K562 (cell line): Measurements from ENCODE around the gene MEDAG. TPM values are rescaled to one million over a fixed set of nuclear protein-coding genes. Genes with fewer than 3 reads are reported as not detected.

ENCODE experiments used
- ATAC-seq: fragments of 200-7000 bp; cut with Tn5 transposase; 3 replicates; pipeline ENCODE4 v1.9.1; 2020; ENCODE audit warnings: moderate library complexity
- BruUV-seq: library from RNA; stranded (reverse); fragments of 400-500 nt; replicated peaks from 2 replicates; lab custom pipeline; 2021; lab: Mats Ljungman, UMichigan
- CTCF ChIA-PET: fragments of 300-600 bp; formaldehyde crosslinking; extraction: SDS; loops from one replicate; lab custom pipeline; 2021; ENCODE audit warnings: low intra/inter-chr PET ratio; lab: Yijun Ruan, JAX
- POLR2A ChIA-PET: fragments of 300-600, 350-650 bp; sonication (Branson Sonifier 250); formaldehyde crosslinking; extraction: SDS; loops from one replicate; lab custom pipeline; 2021; ENCODE audit warnings: antibody characterized with exemption, inconsistent platforms; lab: Yijun Ruan, JAX
- DNase-seq, 4 experiments: peaks; one replicate each; pipeline versions ENCODE4 v3.0.0 to v3.0.0-alpha.2; 2011 to 2018; ENCODE audit warnings: low spot score in 3 of 4, mixed read lengths in 3 of 4; ENCODE audit errors: extremely low read depth in 1 of 4
- FAIRE-seq: peaks from 2 replicates; lab custom pipeline; 2011; peaks lifted over from hg19 to GRCh38; lab: Jason Lieb, UNC
- H2AFZ ChIP-seq: 2 replicates; pipeline ENCODE4 v1.6.0; 2011; ENCODE audit warnings: low read depth, low read length, control low read depth, inconsistent platforms
- H3K27ac ChIP-seq: fragments of 200-600 bp; 3 replicates; pipeline ENCODE4 v1.8.0; 2011; ENCODE audit warnings: low read depth, mild to moderate bottlenecking, control low read depth, inconsistent platforms, low read length, moderate library complexity, mixed read lengths; ENCODE audit errors: extremely low read depth
- H3K27me3 ChIP-seq, 2 experiments: fragments of 300-600 bp in 1 of 2; 2 replicates in 1 of 2; 3 replicates in 1 of 2; pipeline versions ENCODE4 v1.6.0 to v1.8.0; 2011; ENCODE audit warnings: inconsistent platforms in 2 of 2, low read length in 2 of 2, mild to moderate bottlenecking in 1 of 2, mixed read lengths in 1 of 2, moderate library complexity in 1 of 2; ENCODE audit not compliant: control insufficient read depth in 2 of 2, insufficient read depth in 2 of 2
- H3K36me3 ChIP-seq: fragments of 300-600 bp; 3 replicates; pipeline ENCODE4 v1.8.0; 2011; ENCODE audit warnings: mild to moderate bottlenecking, low read length, inconsistent platforms; ENCODE audit not compliant: control insufficient read depth, insufficient read depth
- H3K4me1 ChIP-seq, 2 experiments: fragments of 200-600 bp in 1 of 2; replicated peaks in 1 of 2; 2 replicates in 1 of 2; 3 replicates in 1 of 2; pipeline versions ENCODE4 v1.5.1 to v1.8.0; 2011; ENCODE audit warnings: inconsistent platforms in 2 of 2, low read length in 2 of 2, mild to moderate bottlenecking in 1 of 2, mixed read lengths in 1 of 2, moderate library complexity in 1 of 2; ENCODE audit not compliant: control insufficient read depth in 2 of 2, insufficient read depth in 2 of 2
- H3K4me2 ChIP-seq: 2 replicates; pipeline ENCODE4 v1.6.1; 2011; ENCODE audit warnings: low read length, control low read depth, inconsistent platforms, mixed read lengths; ENCODE audit not compliant: insufficient read depth
- H3K4me3 ChIP-seq: fragments of 200-600 bp; sonication (generic), shearing (Covaris generic); 2 replicates; pipeline ENCODE4 v1.5.1; 2016; ENCODE audit warnings: control low read depth, inconsistent platforms
- H3K79me2 ChIP-seq: fragments of 200-600 bp; 3 replicates; pipeline ENCODE4 v1.8.0; 2011; ENCODE audit warnings: low read length, inconsistent platforms; ENCODE audit not compliant: control insufficient read depth, insufficient read depth
- H3K9ac ChIP-seq, 2 experiments: 2 replicates each; pipeline versions ENCODE4 v1.6.0 to v1.6.1; 2011; ENCODE audit warnings: low read depth in 2 of 2, low read length in 2 of 2, control low read depth in 1 of 2, inconsistent platforms in 1 of 2, mild to moderate bottlenecking in 1 of 2, mixed read lengths in 1 of 2; ENCODE audit not compliant: insufficient read depth in 1 of 2
- H3K9me1 ChIP-seq: one replicate; pipeline ENCODE4 v1.6.0; 2011; ENCODE audit warnings: inconsistent platforms, mild to moderate bottlenecking, low read length, moderate library complexity; ENCODE audit not compliant: control insufficient read depth, insufficient read depth
- H3K9me3 ChIP-seq: replicated peaks from 2 replicates; pipeline ENCODE4 v1.5.1; 2011; ENCODE audit warnings: low read depth, low read length, inconsistent platforms; ENCODE audit not compliant: control insufficient read depth, insufficient read depth
- H4K20me1 ChIP-seq: replicated peaks from 2 replicates; pipeline ENCODE4 v1.6.1; 2011; ENCODE audit warnings: low read length, inconsistent platforms, mixed read lengths; ENCODE audit not compliant: control insufficient read depth, insufficient read depth
- E2F5 ChIP-seq: sonication (generic); formaldehyde crosslinking; IDR thresholded peaks from 2 replicates; pipeline ENCODE4 v1.8.0; 2022; ENCODE audit warnings: mild to moderate bottlenecking, missing genetic modification reagents
- GATA2 ChIP-seq: sonication (generic); formaldehyde crosslinking; IDR thresholded peaks from 2 replicates; pipeline ENCODE4 v1.4.0; 2020; ENCODE audit warnings: mild to moderate bottlenecking, missing genetic modification reagents
- GATAD2B ChIP-seq: fragments of 450-650 bp; IDR thresholded peaks from 2 replicates; pipeline ENCODE4 v1.6.1; 2017; ENCODE audit warnings: mild to moderate bottlenecking, borderline replicate concordance
- GTF2E2 ChIP-seq: fragments of 200-800 bp; sonication (Bioruptor generic); IDR thresholded peaks from 2 replicates; pipeline ENCODE4 v1.6.1; 2016; ENCODE audit warnings: missing genetic modification characterization, missing compliant biosample characterization
- HNRNPUL1 ChIP-seq: fragments of 200-400 bp; formaldehyde crosslinking; IDR thresholded peaks from 2 replicates; pipeline ENCODE4 v1.6.1; 2017; ENCODE audit warnings: low read length
- KAT2B ChIP-seq: IDR thresholded peaks from one replicate; pipeline ENCODE4 v1.6.1; 2012; ENCODE audit warnings: low read depth, mild to moderate bottlenecking, control low read depth, inconsistent platforms, low read length, moderate library complexity
- KLF13 ChIP-seq: fragments of 450-650 bp; IDR thresholded peaks from 2 replicates; pipeline ENCODE4 v1.6.1; 2016; ENCODE audit warnings: missing genetic modification characterization, low read depth, mild to moderate bottlenecking, missing compliant biosample characterization, moderate library complexity, borderline replicate concordance
- LEF1 ChIP-seq: fragments of 450-650 bp; IDR thresholded peaks from 2 replicates; pipeline ENCODE4 v1.6.1; 2016; ENCODE audit warnings: mild to moderate bottlenecking
- MAFK ChIP-seq: IDR thresholded peaks from 2 replicates; pipeline ENCODE4 v1.6.1; 2011; ENCODE audit warnings: low read length, improper control_type of control experiment
- PCBP1 ChIP-seq: fragments of 200-400 bp; formaldehyde crosslinking; IDR thresholded peaks from 2 replicates; pipeline ENCODE4 v1.6.1; 2018; ENCODE audit warnings: mild to moderate bottlenecking, low read depth, low read length; ENCODE audit not compliant: poor library complexity, severe bottlenecking
- PTBP1 ChIP-seq: fragments of 200-400 bp; formaldehyde crosslinking; IDR thresholded peaks from 2 replicates; pipeline ENCODE4 v1.6.1; 2017; ENCODE audit warnings: low read depth, low read length
- RBM34 ChIP-seq: fragments of 200-400 bp; formaldehyde crosslinking; IDR thresholded peaks from 2 replicates; pipeline ENCODE4 v1.6.1; 2018; ENCODE audit warnings: low read length, borderline replicate concordance; ENCODE audit not compliant: insufficient read depth
- RFX5 ChIP-seq: IDR thresholded peaks from 2 replicates; pipeline ENCODE4 v1.6.1; 2011; ENCODE audit warnings: low read depth, mild to moderate bottlenecking, improper control_type of control experiment, low read length
- SIRT6 ChIP-seq: IDR thresholded peaks from one replicate; pipeline ENCODE4 v1.6.1; 2012; ENCODE audit warnings: low read depth, mild to moderate bottlenecking, control low read depth, inconsistent platforms, low read length, moderate library complexity
- SRF ChIP-seq, 2 experiments: fragments of 250-450, 450-650 bp in 1 of 2; sonication (Bioruptor Pico) in 1 of 2; sonication (generic) in 1 of 2; formaldehyde crosslinking; IDR thresholded peaks; 2 replicates each; pipeline versions ENCODE4 v1.5.0 to v1.5.1; 2020 to 2022; ENCODE audit warnings: mild to moderate bottlenecking in 1 of 2, missing genetic modification reagents in 1 of 2
- SRSF1 ChIP-seq: fragments of 200-400 bp; formaldehyde crosslinking; IDR thresholded peaks from 2 replicates; pipeline ENCODE4 v1.6.1; 2017; ENCODE audit warnings: mild to moderate bottlenecking, low read depth, low read length, moderate library complexity
- TAF7 ChIP-seq: fragments of 450-650 bp; IDR thresholded peaks from 2 replicates; pipeline ENCODE4 v1.6.1; 2016; ENCODE audit warnings: missing genetic modification characterization, missing compliant biosample characterization
- TBP ChIP-seq: optimal IDR thresholded peaks from 2 replicates; pipeline ENCODE3; 2011; ENCODE audit warnings: low read depth, low read length, improper control_type of control experiment
- THRA ChIP-seq: fragments of 450-650 bp; IDR thresholded peaks from 2 replicates; pipeline ENCODE4 v1.6.1; 2017; ENCODE audit warnings: mild to moderate bottlenecking, moderate library complexity
- ZNF785 ChIP-seq: fragments of 250-450 bp; sonication (Bioruptor Pico); IDR thresholded peaks from 2 replicates; pipeline ENCODE4 v1.4.0; 2020; ENCODE audit warnings: mild to moderate bottlenecking
- whole genome bisulfite sequencing: fragments of 100-300 bp; shearing (Covaris generic); methylation state at CpG from one replicate; pipeline ENCODE4 v1.1.6; 2016; ENCODE audit warnings: low coverage, mixed read lengths; ENCODE audit not compliant: insufficient coverage; ENCODE audit errors: missing lambda C conversion rate; 5-methylcytosine and 5-hydroxymethylcytosine counted together
- in situ Hi-C: fragments of 300-500 bp; cut with MboI; formaldehyde crosslinking; loops from 4 replicates; pipeline ENCODE4 v1.15.0; 2018; ENCODE audit warnings: inconsistent platforms, mixed read lengths
- intact Hi-C: fragments of 100-400 bp; cut with micrococcal nuclease; formaldehyde crosslinking; loops from 2 replicates; pipeline ENCODE4 v1.14.2; 2022
- polyA plus RNA-seq, 8 experiments: library from polyadenylated mRNA; depleted of rRNA in 4 of 8; stranded (reverse) in 5 of 8; unstranded in 3 of 8; fragments of >200 nt; fragmentation: Nextera tagmentation in 2 of 8; fragmentation: Illumina TruSeq in 1 of 8; extraction: Ambion mirVana in 2 of 8; extraction: Trizol in 1 of 8; gene quantifications; 2 replicates each; pipeline versions ENCODE4 v1.2.1 to v1.2.3, GENCODE V29; 2011 to 2014; ENCODE audit warnings: inconsistent platforms in 1 of 8, missing spikeins in 1 of 8
- total RNA-seq, 7 experiments: library from RNA; depleted of rRNA in 6 of 7; stranded (reverse); fragments of >200 nt in 6 of 7; fragmentation: Illumina TruSeq in 2 of 7; extraction: Trizol in 2 of 7; gene quantifications; 2 replicates each; pipeline versions ENCODE4 v1.2.1 to v1.2.3, GENCODE V29; 2011 to 2021; ENCODE audit warnings: low replicate concordance in 1 of 7

MEDAG gene
- total and polyA plus RNA-seq, 9 of the 15 experiments (the other 6 are each of a cell fraction or from before 2014, with no cell fraction given) = not detected

GRCh38 chr13:30910676-30911075 lies 4.6 kb downstream of the MEDAG start (continued):
- TF ChIP-seq GTF2E2 (tag) (no peak), PTBP1 (no peak), TAF7 (tag) (no peak), MAFK (no peak), THRA (no peak), E2F5 (CRISPR knock-in tag) (no peak), RFX5 (no peak), GATAD2B (no peak)

GRCh38 chr13:30915691-30916541 lies 9.8 kb downstream of the MEDAG start:
- CTCF ChIA-PET = no interaction called here
- Histone ChIP-seq H3K9ac (no peak overlapping the region), H3K79me2 (no peaks in the 10 kb centered on the region), H2AFZ (no peak overlapping the region), H3K9me3 (no peaks in the 10 kb centered on the region), H3K4me1 (no peaks in the 10 kb centered on the region), H3K27me3 (no peaks in the 10 kb centered on the region), H3K4me3 (no peak overlapping the region), H3K4me2 (no peak overlapping the region), H4K20me1 (no peaks in the 10 kb centered on the region), H3K27ac (no peak overlapping the region), H3K36me3 (no peaks in the 10 kb centered on the region), H3K9me1 (no peaks in the 10 kb centered on the region)
- no peak for ATAC-seq
- DNase-seq = no peak
- WGBS = 1% methylated on average over 16 of the region's 19 CpGs
- in situ Hi-C loops (no loop called here), intact Hi-C loops (no loop called here)
- no peak for TF ChIP-seq ZNF785 (CRISPR knock-in tag)
- no peak for TF ChIP-seq TBP
- TF ChIP-seq SIRT6 = no peak
- no peak for TF ChIP-seq KAT2B
- no peak for TF ChIP-seq LEF1
- no peak for TF ChIP-seq GATA2
- TF ChIP-seq PCBP1 = no peak
- no peak for TF ChIP-seq SRF (CRISPR knock-in tag; IDR thresholded peaks at IDR 0.05)
- no peak for TF ChIP-seq SRSF1
- TF ChIP-seq RBM34 = no peak
- no peak for TF ChIP-seq KLF13 (tag)
- TF ChIP-seq HNRNPUL1 = no peak
- no peak for FAIRE-seq
- POLR2A ChIA-PET = no interaction called here
- BruUV-seq = no TSS peak
